ENCODE results near the gene BICDL1.

Gene BICDL1

GRCh38 chr12:120072472-120073249, 83.6 kb downstream of the BICDL1 start:
- no peak for DNase-seq (ENCODE audit: low read depth)
- no peak overlapping the region for H3K4me3 ChIP-seq (ENCODE audit: low read depth, low read length)

GRCh38 chr12:120075034-120075616, 86.1 kb downstream of the BICDL1 start:
- DNase-seq (ENCODE audit: low read depth), result no peak
- no peak overlapping the region for H3K4me3 ChIP-seq (ENCODE audit: low read depth, low read length)

DNA sequence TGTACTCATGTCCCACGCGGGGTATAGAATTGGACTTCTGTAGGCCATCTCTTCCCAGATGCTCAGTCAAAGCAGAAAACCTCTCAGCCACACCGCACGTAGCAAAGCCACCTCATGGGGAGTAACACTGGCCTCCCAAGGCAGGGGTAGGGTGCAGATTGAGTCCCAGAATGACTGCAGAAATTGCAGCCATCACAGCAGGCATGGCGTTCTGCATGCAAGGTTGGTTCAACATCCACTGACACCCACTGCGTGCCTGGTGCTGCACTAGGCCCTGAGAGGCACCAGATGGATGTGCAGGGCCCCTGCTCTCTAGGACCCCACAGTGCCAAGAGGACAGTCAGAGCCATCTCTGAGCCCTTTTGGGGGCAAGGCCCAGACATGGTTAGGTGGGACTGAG, 87.6 kb downstream of the BICDL1 start:
- H3K4me3 ChIP-seq (ENCODE audit: low read depth, low read length), result no peak overlapping the region
- DNase-seq (ENCODE audit: low read depth), result no peak

GRCh38 chr12:120077260-120077659, 88.2 kb downstream of the BICDL1 start:
- DNase-seq (ENCODE audit: low read depth), result no peak
- no peak overlapping the region for H3K4me3 ChIP-seq (ENCODE audit: low read depth, low read length)

- DNase-seq (ENCODE audit: low read depth), result no peak
- no peak overlapping the region for H3K4me3 ChIP-seq (ENCODE audit: low read depth, low read length)
Measured at GRCh38 chr12:120078868-120079267, 89.8 kb downstream of the BICDL1 start.

DNA sequence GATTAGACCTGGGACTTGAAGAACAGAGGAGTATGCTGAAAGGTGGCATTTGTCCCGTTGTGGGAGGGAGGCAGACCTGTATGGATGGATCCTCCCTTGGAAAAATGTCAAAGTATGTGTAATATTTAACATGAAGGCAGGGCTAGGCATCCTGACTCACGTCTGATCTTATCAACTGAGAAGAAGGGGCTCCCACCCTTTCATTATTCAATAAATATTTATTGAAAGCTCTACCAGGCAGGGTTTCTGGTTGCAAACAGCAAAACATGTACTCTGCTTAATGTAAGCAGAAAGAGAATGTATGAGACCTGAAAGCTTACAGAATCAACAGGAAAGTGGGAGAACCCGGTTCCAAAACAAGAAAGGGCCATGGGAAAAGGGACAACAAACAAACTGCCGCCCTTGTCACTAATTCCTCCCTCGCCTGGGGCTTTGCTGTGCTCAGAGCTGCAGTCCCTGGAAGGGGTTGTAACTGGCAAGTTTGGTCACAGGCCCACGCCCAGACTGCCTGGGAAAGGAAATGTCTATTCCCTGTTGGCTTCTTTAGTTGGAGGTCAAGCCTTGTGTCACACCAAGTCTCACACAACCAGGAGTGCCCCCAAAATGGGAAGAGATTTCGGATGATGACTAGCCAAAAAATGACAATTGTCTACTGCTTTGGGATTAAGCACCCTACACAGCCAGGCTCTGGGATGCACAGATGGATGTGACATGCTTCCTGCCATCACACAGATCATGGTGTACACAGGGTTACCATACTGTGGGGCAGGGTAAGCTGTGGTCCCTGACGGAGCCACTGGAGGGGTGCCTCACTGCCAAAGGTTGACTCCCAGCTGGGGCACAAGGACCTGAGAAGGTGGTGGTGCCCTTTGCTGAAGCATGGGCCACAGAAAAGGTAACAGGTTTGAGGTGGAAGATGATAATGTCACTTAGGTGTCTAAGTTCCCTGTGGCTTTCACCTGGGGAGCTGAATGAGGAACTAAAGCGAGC, 90.7 kb downstream of the BICDL1 start:
- no peak for DNase-seq (ENCODE audit: low read depth)

DNA sequence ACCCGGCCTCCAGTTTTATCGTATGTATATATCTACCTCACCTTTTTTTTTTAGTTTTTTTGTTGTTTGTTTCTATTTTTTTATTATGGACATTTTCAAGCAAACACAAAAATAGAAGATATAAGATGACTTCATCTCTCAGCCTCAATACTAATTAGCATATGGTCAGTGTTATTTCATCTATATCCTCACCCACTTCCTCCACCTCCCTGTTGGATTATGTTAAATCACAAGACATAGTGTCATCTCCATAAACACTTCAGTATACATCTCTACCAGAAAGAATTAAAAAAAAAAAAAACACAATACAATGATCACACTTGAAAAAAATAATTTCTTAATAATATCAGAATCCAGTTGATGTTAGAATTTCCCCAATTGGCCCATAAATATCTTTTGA, 92.6 kb downstream of the BICDL1 start:
- no peak for DNase-seq (ENCODE audit: low read depth)
- no peak overlapping the region for H3K4me3 ChIP-seq (ENCODE audit: low read depth, low read length)

More for the DNA sequence above, 90.7 kb downstream of the BICDL1 start:
- no peak overlapping the region for H3K4me3 ChIP-seq (ENCODE audit: low read depth, low read length)

DNA sequence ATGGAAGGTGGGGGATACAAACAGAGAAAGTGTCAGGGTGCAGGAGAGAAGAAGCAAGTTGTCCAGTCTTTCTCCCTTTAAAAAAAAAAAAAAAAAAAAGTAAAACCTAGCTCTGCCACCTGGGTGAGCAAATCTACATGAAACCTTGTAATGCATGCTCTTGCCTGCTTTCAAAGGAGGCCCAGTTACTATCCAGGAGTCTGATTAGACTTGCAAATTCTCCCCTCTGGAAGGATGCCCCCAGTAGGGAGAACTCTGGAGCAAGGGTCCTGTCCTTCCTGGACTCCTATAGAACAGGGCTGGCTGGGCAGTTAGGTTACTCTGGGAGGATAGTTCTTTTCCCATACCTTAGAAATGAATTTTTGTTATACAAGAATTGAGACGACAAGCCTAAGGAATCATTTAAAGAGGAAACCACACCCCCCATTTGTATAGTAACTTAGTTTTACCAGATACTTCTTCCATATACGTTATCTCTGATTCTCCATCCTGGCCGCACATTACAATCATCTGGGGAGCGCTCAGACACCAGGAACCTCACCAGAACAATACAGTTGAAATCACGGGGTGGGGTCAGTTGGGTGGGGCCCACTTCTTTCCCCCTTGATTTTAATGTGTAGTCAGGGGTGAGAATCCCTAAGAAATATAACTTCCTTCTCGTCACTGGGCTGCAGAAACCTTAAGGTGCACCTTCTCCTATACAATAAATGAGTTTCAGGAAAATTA, 97.0 kb downstream of the BICDL1 start:
- H3K4me3 ChIP-seq (ENCODE audit: low read depth, low read length), result peak overlapping the region; percentile 46
- DNase-seq (ENCODE audit: low read depth), result no peak

DNA sequence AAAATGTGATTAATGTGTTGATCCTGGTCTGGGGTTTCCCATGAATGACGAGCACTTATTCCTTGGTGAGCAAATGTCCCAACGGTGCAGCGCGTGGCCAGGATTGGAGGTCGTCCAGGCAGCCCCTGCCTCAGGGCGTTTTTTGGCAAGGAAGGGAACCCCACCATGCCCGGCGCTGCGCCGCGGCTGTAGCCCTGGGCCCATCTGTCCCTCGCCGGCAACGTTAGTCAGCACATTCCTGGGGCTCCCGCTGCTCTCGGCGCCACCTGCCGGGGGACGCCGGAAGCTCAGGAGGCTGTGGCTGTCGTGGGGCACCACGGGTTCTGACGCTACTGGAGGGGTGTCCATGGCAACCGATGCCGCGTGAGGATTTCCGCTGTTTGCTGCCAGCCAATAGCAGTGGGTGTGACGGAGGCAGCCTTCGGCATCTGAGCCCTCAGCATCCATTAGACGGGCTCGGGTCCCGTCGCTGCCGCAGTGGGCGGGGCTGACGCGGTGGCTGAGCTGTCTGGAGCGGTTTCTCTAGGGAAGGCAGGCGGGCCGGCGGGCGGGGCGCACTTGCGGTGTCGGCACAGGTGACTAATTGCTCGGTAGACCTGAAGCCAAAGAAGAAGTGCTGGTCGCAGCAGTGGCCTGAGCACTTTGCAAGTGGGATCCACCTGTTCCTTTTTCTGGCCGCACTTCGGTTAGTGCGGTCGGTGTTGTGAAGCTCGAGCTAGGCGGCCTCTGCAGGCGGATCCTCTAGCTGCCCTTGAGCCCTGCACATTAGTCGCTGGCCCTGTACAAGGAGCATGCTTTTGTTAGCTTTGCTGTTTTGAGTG, 98.0 kb downstream of the BICDL1 start:
- H3K4me3 ChIP-seq (ENCODE audit: low read depth, low read length), result peak overlapping the region; percentile 46
- peak; percentile 91 for DNase-seq (ENCODE audit: low read depth)

DNA sequence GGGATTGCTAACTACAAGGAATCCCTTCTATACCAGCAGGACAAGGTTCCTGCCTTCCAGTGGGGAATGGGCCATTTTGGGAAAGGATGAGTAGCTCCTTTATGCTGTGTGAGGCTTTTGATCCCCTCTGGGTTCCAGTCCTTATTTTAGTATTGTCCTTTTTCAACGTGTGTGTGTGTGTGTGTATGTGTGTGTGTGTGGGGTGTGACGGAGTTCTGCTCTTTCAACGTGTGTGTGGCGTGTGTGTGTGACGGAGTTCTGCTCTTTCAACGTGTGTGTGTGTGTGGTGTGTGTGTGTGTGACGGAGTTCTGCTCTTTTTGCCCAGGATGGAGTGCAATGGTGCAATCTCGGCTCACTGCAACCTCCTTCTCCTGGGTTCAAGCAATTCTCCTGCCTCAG, 100.1 kb downstream of the BICDL1 start:
- H3K4me3 ChIP-seq (ENCODE audit: low read depth, low read length), result no peak overlapping the region
- no peak for DNase-seq (ENCODE audit: low read depth)

DNA sequence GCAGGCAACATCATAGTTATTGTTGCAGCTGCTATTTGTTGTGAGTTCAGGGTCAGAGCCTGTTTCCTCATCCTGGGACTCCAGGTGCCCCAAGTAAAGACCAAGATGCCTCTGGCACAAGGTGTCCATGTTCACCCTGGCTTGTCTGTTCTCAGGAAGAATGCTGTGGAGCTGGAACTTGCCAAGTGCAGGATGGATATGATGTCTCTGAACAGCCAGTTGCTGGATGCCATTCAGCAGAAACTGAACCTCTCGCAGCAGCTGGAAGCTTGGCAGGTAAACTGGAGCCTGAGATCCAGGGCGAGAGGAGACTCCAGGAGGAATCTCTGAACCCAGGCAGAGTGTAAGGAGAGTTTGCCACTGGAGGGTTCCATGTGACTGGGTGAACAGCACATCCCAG, 100.8 kb downstream of the BICDL1 start:
- no peak overlapping the region for H3K4me3 ChIP-seq (ENCODE audit: low read depth, low read length)
- no peak for DNase-seq (ENCODE audit: low read depth)

- no peak for DNase-seq (ENCODE audit: low read depth)
- H3K4me3 ChIP-seq (ENCODE audit: low read depth, low read length), result no peak overlapping the region
Measured at GRCh38 chr12:120090206-120090605, 101.2 kb downstream of the BICDL1 start.

- no peak for DNase-seq (ENCODE audit: low read depth)
- H3K4me3 ChIP-seq (ENCODE audit: low read depth, low read length), result no peak overlapping the region
Measured at GRCh38 chr12:120090626-120091295, 101.7 kb downstream of the BICDL1 start.

DNA sequence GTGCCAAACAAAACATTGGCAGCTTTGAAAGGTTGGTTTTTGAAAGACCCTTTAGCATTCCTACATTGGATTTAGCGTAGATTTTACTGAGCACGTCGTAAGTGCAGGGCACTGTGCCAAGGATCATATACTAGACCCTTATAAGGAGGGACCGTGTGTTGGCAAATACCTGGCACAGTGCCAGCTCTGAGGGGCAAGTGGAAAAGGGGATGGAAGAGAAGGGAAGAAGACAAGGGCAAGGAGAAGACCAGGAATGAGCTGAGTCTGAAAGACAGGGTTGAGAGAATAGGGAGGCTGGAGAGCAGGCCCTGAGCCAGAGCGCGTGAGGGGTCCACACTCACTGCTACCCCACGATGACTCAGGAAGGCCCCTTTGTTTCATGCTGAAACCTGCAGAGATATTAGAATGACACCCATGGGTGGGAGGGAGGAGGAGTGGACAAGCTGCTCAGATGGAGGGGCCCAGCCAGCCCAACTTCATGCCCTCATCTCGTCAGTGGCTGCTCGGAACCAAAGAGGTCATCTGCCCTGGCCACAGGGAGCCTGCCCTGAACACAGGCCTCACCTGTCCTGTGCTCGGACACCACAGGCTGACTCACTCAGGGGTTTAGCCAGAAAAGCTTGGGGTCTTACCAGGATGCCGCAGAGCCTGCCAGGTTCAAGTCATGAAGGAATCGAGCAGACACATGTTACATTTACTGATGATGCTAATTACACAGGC, 102.5 kb downstream of the BICDL1 start:
- no peak overlapping the region for H3K4me3 ChIP-seq (ENCODE audit: low read depth, low read length)
- DNase-seq (ENCODE audit: low read depth), result no peak

DNA sequence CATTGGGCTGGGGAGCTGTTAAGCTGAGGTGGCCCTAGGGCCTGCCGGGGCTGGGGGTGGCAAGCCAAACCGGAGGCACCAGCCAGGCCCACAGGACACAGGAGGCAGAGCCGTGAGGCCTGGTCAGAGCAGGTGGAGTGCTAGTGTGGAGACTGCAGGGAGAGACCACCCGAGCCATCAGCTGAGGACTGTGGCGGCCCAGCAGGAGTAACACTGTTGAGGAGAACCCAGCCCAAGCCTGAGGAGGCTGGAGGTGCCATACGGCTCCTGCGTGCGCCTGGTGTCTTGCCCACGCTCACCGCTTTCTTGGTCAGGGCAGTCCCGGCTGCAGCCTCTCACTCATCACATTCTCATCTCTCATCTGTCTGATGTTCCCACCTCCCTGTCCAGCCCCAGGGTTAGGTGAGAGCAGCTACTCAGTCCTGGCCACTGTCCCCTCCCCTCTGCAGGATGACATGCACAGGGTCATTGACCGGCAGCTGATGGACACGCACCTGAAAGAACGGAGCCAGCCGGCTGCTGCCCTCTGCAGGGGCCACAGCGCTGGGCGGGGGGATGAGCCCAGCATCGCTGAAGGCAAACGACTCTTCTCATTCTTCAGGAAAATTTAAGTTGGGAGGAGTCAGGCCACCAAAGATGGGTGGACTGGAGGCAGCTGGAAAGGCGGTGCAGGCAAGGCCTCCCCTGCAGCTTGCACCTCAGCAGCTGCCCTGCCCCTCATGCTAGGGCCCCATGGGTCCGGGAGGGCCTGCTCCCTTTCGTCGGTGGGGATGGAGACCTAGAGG, 103.7 kb downstream of the BICDL1 start:
- no peak for DNase-seq (ENCODE audit: low read depth)
- H3K4me3 ChIP-seq (ENCODE audit: low read depth, low read length), result no peak overlapping the region

- no peak for DNase-seq (ENCODE audit: low read depth)
- no peak overlapping the region for H3K4me3 ChIP-seq (ENCODE audit: low read depth, low read length)
Measured at GRCh38 chr12:120093336-120093591, 104.2 kb downstream of the BICDL1 start.

All from skeletal muscle cell (primary cell).